GM12878 (cell line): ENCODE data around the gene ADGRD1. TPM values are rescaled to one million over a fixed set of nuclear protein-coding genes. Genes with fewer than 3 reads are reported as not detected.

Experiments
- ATAC-seq: fragments of 200-7000 bp; cut with Tn5 transposase; 3 replicates; pipeline ENCODE4 v1.9.1; 2020; ENCODE audit warnings: mild to moderate bottlenecking, moderate library complexity
- BruUV-seq: library from RNA; stranded (reverse); fragments of 400-500 nt; replicated peaks from 2 replicates; lab custom pipeline; 2021; lab: Mats Ljungman, UMichigan
- CTCF ChIA-PET: fragments of 300-600 bp; sonication (Branson Sonifier 250); formaldehyde crosslinking; extraction: SDS; loops from one replicate; lab custom pipeline; 2021; ENCODE audit warnings: inconsistent platforms; lab: Yijun Ruan, JAX
- POLR2A ChIA-PET: fragments of 350-600 bp; formaldehyde crosslinking; extraction: SDS; loops from one replicate; lab custom pipeline; 2021; ENCODE audit warnings: inconsistent platforms; lab: Charles Lee
- RAD21 ChIA-PET: fragments of 300-600 bp; sonication (Branson Sonifier 250); formaldehyde crosslinking; loops from one replicate; lab custom pipeline; 2023; ENCODE audit warnings: antibody characterized with exemption; ENCODE audit not compliant: unreplicated experiment; lab: Charles Lee
- SMC1A ChIA-PET: fragments of 300-600 bp; sonication (Branson Sonifier 250); formaldehyde crosslinking; loops from one replicate; lab custom pipeline; 2023; ENCODE audit not compliant: unreplicated experiment, uncharacterized antibody; lab: Charles Lee
- DNase-seq: peaks from one replicate; pipeline ENCODE4 v3.0.0-alpha.2; 2011; ENCODE audit warnings: low read depth, low spot score
- FAIRE-seq: peaks from 3 replicates; lab custom pipeline; 2011; peaks lifted over from hg19 to GRCh38; lab: Jason Lieb, UNC
- H2AFZ ChIP-seq: 2 replicates; pipeline ENCODE4 v1.6.0; 2011; ENCODE audit warnings: low read depth, low read length, control low read depth; ENCODE audit not compliant: control insufficient read depth
- H3K27ac ChIP-seq: 2 replicates; pipeline ENCODE4 v1.5.1; 2011; ENCODE audit warnings: control low read depth; ENCODE audit not compliant: control insufficient read depth, insufficient read depth
- H3K27me3 ChIP-seq, 2 experiments: replicated peaks in 1 of 2; 2 replicates each; pipeline versions ENCODE4 v1.6.0 to v1.6.1; 2011; ENCODE audit warnings: low read length in 1 of 2; ENCODE audit not compliant: control insufficient read depth in 2 of 2, insufficient read depth in 2 of 2
- H3K36me3 ChIP-seq, 2 experiments: 2 replicates each; pipeline ENCODE4 v1.5.1; 2011; ENCODE audit warnings: low read length in 1 of 2; ENCODE audit not compliant: control insufficient read depth in 2 of 2, insufficient read depth in 2 of 2
- H3K4me1 ChIP-seq: 2 replicates; pipeline ENCODE4 v1.6.1; 2011; ENCODE audit warnings: mild to moderate bottlenecking, low read length, moderate library complexity, mixed read lengths; ENCODE audit not compliant: control insufficient read depth, insufficient read depth
- H3K4me2 ChIP-seq: 2 replicates; pipeline ENCODE4 v1.6.0; 2011; ENCODE audit warnings: control low read depth; ENCODE audit not compliant: control insufficient read depth, insufficient read depth
- H3K4me3 ChIP-seq: fragments of 200-600 bp; sonication (generic); 2 replicates; pipeline ENCODE4 v1.5.1; 2016
- H3K79me2 ChIP-seq: 2 replicates; pipeline ENCODE4 v1.6.0; 2011; ENCODE audit warnings: low read length; ENCODE audit not compliant: control insufficient read depth, insufficient read depth
- H3K9ac ChIP-seq: 2 replicates; pipeline ENCODE4 v1.8.0; 2011; ENCODE audit warnings: low read length, control low read depth, mixed read lengths; ENCODE audit not compliant: control insufficient read depth, insufficient read depth
- H3K9me3 ChIP-seq: replicated peaks from 3 replicates; pipeline ENCODE4 v1.5.1; 2011; ENCODE audit warnings: mild to moderate bottlenecking, low read length; ENCODE audit not compliant: control insufficient read depth, insufficient read depth
- H4K20me1 ChIP-seq: 2 replicates; pipeline ENCODE4 v1.6.0; 2011; ENCODE audit not compliant: control insufficient read depth, insufficient read depth
- EZH2 ChIP-seq: IDR thresholded peaks from 2 replicates; pipeline ENCODE4 v1.6.1; 2012; ENCODE audit warnings: low read depth, mild to moderate bottlenecking, control low read depth, inconsistent platforms, low read length, borderline replicate concordance; ENCODE audit not compliant: control insufficient read depth
- KAT2A ChIP-seq: conservative IDR thresholded peaks from 2 replicates; pipeline ENCODE4 v1.6.1; 2011; ENCODE audit warnings: low read depth, low read length; ENCODE audit not compliant: control insufficient read depth
- PML ChIP-seq: IDR thresholded peaks from 2 replicates; pipeline ENCODE4 v1.6.1; 2012; ENCODE audit warnings: low read length, inconsistent platforms
- SMAD1 ChIP-seq: fragments of 450-650 bp; IDR thresholded peaks from 2 replicates; pipeline ENCODE4 v1.6.1; 2018; ENCODE audit warnings: mild to moderate bottlenecking, low read depth; ENCODE audit not compliant: partially characterized antibody
- SP1 ChIP-seq: IDR thresholded peaks from one replicate; pipeline ENCODE4 v1.6.1; 2011; ENCODE audit warnings: low read depth, low read length
- STAT1 ChIP-seq: fragments of 450-650 bp; conservative IDR thresholded peaks from 2 replicates; pipeline ENCODE4 v1.6.1; 2014; ENCODE audit warnings: antibody characterized with exemption, mild to moderate bottlenecking
- TCF3 ChIP-seq: IDR thresholded peaks from 2 replicates; pipeline ENCODE4 v1.6.1; 2012; ENCODE audit warnings: low read depth, mild to moderate bottlenecking, low read length, borderline replicate concordance; ENCODE audit not compliant: insufficient read depth
- WGBS: methylation state at CpG from one replicate; pipeline ENCODE4 v1.1.6; 2016; ENCODE audit warnings: low lambda C conversion rate; ENCODE audit not compliant: insufficient replicate concordance, insufficient coverage; ENCODE audit errors: missing lambda C conversion rate; 5-methylcytosine and 5-hydroxymethylcytosine counted together
- in situ Hi-C: fragments of 300-500 bp; cut with MboI; formaldehyde crosslinking; loops from 9 replicates; pipeline ENCODE4 v1.14.3; 2018; ENCODE audit warnings: mixed read lengths
- intact Hi-C: fragments of 100-400 bp; cut with micrococcal nuclease; formaldehyde crosslinking; loops from one replicate; pipeline ENCODE4 v1.14.2; 2022; ENCODE audit not compliant: unreplicated experiment
- polyA plus RNA-seq, 11 experiments: library from polyadenylated mRNA; depleted of rRNA in 4 of 11; unstranded in 6 of 11; stranded (reverse) in 5 of 11; fragments of >200 nt; fragmentation: Nextera tagmentation in 4 of 11; fragmentation: Illumina TruSeq in 1 of 11; extraction: Ambion mirVana in 4 of 11; extraction: Trizol in 1 of 11; gene quantifications; 1 replicate in 1 of 11; 2 replicates in 10 of 11; pipeline versions ENCODE4 v1.2.1 to v1.2.3, GENCODE V29; 2011 to 2016; ENCODE audit warnings: inconsistent platforms in 2 of 11, missing spikeins in 2 of 11, low read depth in 1 of 11
- total RNA-seq, 4 experiments: library from RNA; depleted of rRNA in 3 of 4; stranded (reverse); fragments of >200 nt in 3 of 4; fragmentation: Illumina TruSeq in 1 of 4; extraction: Trizol in 1 of 4; gene quantifications; 2 replicates each; pipeline versions ENCODE4 v1.2.1 to v1.2.3, GENCODE V29; 2013 to 2021
- TF ChIP-seq, protein P1 (sequence below): IDR thresholded peaks from 2 replicates; pipeline ENCODE4 v1.6.1; 2012; ENCODE audit warnings: mild to moderate bottlenecking, low read depth, low read length
- TF ChIP-seq, protein P2 (sequence below): fragments of 450-650 bp; IDR thresholded peaks from 2 replicates; pipeline ENCODE4 v1.6.1; 2014; ENCODE audit warnings: mild to moderate bottlenecking
- TF ChIP-seq, protein P3 (sequence below): fragments of 450-650 bp; IDR thresholded peaks from 2 replicates; pipeline ENCODE4 v1.6.1; 2018; ENCODE audit warnings: borderline replicate concordance, mild to moderate bottlenecking; ENCODE audit not compliant: partially characterized antibody
- TF ChIP-seq, protein P4 (sequence below): fragments of 450-650 bp; IDR thresholded peaks from 2 replicates; pipeline ENCODE4 v1.6.1; 2017; ENCODE audit warnings: mild to moderate bottlenecking, moderate library complexity

ADGRD1 gene
- total and polyA plus RNA-seq, 10 of the 15 experiments (the other 5 are each of a cell fraction or from before 2014, with no cell fraction given), result 0.15 to 12.7 (median 1.2) TPM

DNA sequence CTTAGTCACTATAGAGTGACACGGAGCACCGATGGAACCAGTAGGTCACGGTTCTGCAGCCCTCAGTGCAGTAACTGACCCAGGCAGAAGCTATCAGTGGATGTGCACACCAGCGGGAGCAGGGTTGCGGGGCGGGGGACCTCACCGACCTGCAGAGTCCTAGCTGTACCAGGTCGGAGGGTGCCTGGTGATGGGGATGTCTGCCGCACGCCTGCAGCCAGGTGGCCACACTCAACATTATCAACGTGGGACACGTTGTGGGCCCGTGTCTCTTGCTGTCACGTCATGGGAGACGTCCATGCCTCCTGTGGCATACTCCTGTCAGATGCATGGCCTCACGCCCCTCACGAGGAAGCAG, 55.2 kb downstream of the ADGRD1 start:
- ChIA-PET CTCF (no interaction called here), RAD21 (no interaction called here), SMC1A (no interaction called here), POLR2A (no interaction called here)
- Histone ChIP-seq H3K79me2 (no peaks in the 10 kb centered on the region), H3K9me3 (no peaks in the 10 kb centered on the region), H3K27me3 (no peaks in the 10 kb centered on the region), H3K9ac (no peak overlapping the region), H3K36me3 (no peaks in the 10 kb centered on the region), H3K27ac (no peak overlapping the region), H3K4me3 (no peak overlapping the region), H3K4me2 (no peak overlapping the region), H4K20me1 (no peaks in the 10 kb centered on the region), H2AFZ (no peak overlapping the region), H3K4me1 (no peaks in the 10 kb centered on the region)
- DNase-seq, result no peak
- no peak for FAIRE-seq
- WGBS, result 88% methylated on average over 17 of the region's 17 CpGs
- intact Hi-C loops, result no loop called here
- in situ Hi-C loops, result no loop called here
- ATAC-seq, result no peak
- no TSS peak for BruUV-seq
- no peak for TF ChIP-seq TCF3
- TF ChIP-seq, protein P1, sequence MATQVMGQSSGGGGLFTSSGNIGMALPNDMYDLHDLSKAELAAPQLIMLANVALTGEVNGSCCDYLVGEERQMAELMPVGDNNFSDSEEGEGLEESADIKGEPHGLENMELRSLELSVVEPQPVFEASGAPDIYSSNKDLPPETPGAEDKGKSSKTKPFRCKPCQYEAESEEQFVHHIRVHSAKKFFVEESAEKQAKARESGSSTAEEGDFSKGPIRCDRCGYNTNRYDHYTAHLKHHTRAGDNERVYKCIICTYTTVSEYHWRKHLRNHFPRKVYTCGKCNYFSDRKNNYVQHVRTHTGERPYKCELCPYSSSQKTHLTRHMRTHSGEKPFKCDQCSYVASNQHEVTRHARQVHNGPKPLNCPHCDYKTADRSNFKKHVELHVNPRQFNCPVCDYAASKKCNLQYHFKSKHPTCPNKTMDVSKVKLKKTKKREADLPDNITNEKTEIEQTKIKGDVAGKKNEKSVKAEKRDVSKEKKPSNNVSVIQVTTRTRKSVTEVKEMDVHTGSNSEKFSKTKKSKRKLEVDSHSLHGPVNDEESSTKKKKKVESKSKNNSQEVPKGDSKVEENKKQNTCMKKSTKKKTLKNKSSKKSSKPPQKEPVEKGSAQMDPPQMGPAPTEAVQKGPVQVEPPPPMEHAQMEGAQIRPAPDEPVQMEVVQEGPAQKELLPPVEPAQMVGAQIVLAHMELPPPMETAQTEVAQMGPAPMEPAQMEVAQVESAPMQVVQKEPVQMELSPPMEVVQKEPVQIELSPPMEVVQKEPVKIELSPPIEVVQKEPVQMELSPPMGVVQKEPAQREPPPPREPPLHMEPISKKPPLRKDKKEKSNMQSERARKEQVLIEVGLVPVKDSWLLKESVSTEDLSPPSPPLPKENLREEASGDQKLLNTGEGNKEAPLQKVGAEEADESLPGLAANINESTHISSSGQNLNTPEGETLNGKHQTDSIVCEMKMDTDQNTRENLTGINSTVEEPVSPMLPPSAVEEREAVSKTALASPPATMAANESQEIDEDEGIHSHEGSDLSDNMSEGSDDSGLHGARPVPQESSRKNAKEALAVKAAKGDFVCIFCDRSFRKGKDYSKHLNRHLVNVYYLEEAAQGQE, result no peak
- TF ChIP-seq KAT2A, result no peak
- TF ChIP-seq, protein P2, sequence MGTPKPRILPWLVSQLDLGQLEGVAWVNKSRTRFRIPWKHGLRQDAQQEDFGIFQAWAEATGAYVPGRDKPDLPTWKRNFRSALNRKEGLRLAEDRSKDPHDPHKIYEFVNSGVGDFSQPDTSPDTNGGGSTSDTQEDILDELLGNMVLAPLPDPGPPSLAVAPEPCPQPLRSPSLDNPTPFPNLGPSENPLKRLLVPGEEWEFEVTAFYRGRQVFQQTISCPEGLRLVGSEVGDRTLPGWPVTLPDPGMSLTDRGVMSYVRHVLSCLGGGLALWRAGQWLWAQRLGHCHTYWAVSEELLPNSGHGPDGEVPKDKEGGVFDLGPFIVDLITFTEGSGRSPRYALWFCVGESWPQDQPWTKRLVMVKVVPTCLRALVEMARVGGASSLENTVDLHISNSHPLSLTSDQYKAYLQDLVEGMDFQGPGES, result no peak
- no peak for TF ChIP-seq SMAD1
- TF ChIP-seq PML, result no peak
- TF ChIP-seq, protein P3, sequence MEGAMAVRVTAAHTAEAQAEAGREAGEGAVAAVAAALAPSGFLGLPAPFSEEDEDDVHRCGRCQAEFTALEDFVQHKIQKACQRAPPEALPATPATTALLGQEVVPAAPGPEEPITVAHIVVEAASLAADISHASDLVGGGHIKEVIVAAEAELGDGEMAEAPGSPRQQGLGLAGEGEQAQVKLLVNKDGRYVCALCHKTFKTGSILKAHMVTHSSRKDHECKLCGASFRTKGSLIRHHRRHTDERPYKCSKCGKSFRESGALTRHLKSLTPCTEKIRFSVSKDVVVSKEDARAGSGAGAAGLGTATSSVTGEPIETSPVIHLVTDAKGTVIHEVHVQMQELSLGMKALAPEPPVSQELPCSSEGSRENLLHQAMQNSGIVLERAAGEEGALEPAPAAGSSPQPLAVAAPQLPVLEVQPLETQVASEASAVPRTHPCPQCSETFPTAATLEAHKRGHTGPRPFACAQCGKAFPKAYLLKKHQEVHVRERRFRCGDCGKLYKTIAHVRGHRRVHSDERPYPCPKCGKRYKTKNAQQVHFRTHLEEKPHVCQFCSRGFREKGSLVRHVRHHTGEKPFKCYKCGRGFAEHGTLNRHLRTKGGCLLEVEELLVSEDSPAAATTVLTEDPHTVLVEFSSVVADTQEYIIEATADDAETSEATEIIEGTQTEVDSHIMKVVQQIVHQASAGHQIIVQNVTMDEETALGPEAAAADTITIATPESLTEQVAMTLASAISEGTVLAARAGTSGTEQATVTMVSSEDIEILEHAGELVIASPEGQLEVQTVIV, result no peak
- no peak for TF ChIP-seq EZH2
- no peak for TF ChIP-seq STAT1
- no peak for TF ChIP-seq SP1
- TF ChIP-seq, protein P4, sequence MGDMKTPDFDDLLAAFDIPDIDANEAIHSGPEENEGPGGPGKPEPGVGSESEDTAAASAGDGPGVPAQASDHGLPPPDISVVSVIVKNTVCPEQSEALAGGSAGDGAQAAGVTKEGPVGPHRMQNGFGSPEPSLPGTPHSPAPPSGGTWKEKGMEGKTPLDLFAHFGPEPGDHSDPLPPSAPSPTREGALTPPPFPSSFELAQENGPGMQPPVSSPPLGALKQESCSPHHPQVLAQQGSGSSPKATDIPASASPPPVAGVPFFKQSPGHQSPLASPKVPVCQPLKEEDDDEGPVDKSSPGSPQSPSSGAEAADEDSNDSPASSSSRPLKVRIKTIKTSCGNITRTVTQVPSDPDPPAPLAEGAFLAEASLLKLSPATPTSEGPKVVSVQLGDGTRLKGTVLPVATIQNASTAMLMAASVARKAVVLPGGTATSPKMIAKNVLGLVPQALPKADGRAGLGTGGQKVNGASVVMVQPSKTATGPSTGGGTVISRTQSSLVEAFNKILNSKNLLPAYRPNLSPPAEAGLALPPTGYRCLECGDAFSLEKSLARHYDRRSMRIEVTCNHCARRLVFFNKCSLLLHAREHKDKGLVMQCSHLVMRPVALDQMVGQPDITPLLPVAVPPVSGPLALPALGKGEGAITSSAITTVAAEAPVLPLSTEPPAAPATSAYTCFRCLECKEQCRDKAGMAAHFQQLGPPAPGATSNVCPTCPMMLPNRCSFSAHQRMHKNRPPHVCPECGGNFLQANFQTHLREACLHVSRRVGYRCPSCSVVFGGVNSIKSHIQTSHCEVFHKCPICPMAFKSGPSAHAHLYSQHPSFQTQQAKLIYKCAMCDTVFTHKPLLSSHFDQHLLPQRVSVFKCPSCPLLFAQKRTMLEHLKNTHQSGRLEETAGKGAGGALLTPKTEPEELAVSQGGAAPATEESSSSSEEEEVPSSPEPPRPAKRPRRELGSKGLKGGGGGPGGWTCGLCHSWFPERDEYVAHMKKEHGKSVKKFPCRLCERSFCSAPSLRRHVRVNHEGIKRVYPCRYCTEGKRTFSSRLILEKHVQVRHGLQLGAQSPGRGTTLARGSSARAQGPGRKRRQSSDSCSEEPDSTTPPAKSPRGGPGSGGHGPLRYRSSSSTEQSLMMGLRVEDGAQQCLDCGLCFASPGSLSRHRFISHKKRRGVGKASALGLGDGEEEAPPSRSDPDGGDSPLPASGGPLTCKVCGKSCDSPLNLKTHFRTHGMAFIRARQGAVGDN, result no peak
